Measurements from ENCODE around the gene ITGA1.
"Not testable (repeated sequence)": the region's sequence is repeated elsewhere in the genome, so short reads cannot be mapped to it uniquely, and the experiment has no call there.

Gene ITGA1

DNA sequence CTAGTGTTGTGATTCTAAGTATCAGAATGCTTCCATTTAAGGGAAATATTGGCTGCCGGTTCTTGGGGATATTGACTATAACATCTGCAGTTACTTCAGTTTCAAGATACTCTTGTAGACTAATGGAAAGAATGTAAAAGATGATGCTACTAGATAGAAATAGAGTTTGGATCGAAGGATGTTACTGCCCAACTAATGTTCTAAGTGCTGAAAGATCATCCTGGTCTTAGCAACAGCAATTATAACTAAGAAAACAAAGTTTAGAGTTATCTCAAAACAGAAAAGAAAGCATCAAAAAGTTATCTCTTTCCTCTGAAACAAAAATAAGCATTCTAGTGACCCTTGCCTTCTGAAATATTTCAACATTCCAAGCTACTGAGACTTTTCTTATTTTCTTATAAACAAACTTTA, 49.9 kb downstream of the ITGA1 start:
- DNase-seq = no peak

DNA sequence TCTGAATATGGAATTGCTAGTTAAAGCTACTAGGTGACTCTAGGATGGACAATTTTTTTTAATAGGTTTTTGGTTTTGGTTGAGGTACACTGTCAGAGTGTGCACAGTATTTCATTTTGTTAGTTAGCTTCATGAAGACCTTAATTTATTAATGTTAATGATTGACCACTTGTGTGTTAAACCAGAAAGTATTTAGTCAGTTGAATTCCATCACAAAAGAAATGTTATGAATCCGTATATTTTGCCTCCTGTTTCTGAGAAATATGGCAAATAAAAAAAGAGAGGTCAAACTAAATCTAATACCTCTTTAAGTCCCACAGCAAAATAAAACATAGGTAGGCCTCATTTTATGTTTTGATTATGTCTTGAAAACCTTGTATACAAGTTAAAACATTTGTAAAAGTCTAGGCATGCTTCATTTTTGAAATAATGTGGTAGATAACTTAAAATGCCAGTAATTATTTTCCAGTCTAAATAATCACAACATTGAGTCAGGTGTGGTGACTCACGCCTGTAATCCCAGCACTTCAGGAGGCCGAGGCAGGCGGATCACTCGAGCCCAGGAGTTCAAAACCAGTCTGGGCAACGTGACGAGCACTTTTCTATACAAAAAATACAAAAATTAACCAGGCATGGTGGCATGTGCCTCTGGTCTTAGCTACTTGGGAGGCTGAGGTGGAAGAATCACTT, 50.8 kb downstream of the ITGA1 start:
- no peak for DNase-seq

DNA sequence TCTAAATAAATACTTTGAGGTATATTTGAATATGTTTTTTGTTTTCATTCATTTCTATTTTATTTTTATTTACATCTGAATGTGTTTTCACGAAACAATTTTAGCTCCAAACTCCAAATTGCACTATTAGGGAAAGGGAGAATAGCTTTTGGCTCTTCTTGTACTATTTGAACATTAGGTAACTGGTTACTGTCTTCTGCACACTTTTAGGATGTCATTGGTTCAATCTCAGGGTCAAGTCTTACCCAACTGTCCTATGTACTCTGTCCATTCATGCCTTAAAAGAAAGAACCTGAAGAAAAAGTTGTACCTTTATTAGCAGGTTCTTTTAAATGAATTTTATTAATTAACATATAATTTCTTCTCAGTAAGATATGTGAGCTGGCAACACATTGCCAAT, 51.6 kb downstream of the ITGA1 start:
- DNase-seq = no peak

DNA sequence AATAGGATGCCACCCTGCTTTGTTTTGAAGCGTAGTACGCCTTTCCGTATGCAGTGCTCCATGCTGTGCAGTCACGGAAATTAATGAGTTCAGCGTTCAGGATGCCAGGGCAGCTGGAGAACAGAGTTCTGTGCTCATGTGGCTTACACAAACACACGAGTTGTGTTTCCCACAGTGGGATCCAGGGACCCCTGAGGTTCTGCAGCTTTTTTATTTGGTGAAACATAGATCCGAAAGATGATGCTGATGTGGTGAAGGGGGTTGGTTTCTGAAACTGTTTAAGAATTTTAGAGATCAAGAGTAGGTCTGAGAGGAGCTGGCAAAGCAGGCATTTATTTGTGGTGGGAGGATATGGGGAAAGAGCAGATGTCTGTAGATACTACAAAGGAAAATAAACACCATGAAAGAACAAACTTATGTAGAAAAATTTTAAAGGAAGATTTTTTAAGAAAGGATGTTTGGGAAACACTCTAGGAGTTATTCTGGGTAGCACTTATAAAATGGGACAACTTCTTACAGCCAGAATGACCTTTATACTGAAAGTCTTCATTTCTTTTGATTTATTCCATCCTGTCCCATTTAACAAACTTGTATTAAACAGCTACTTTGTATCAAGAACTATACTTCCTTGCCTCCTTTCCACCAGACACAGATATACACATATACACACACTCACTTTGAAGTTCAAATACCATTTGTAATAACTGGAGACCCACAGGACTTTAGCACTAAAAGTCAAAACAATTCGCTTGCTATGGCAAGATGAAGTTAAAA, 52.7 kb downstream of the ITGA1 start:
- DNase-seq = no peak

DNA sequence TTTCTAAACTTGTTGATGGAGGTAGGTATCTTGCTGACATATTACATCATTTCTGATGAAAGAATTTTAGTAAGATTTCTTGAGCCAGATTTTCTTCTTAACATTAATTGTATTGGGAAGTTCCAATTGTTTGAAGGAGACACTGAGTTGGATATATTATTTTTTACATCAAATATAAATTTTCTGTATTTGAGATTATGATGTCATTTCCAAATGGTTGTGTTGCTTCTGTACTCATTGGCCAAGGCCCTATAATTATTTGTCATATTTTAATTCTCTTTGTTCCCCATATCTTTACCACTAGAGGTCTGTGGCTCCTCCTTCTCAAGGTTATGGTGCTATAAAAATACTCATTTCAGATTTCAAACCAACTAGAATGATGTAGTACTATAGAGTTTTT, 53.4 kb downstream of the ITGA1 start:
- DNase-seq = no peak

DNA sequence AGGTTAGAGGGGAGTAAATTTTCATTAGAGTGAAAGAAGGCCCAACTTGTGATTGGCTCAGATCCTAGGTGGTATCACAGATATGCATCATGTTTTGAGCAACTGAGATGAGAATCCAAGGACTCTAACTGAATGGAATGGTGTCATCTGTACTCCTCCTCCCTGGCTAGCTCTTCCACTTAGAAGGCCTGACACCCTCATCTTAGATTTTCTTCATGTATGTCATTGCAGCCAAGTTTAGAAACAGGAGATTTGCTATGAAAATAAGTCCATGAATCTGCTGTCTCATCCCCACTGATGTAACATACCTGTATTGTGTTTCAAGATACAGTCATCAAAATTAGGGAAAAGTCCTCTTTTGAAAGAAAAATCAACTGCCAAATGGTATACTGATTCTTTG, 54.4 kb downstream of the ITGA1 start:
- no peak for DNase-seq

DNA sequence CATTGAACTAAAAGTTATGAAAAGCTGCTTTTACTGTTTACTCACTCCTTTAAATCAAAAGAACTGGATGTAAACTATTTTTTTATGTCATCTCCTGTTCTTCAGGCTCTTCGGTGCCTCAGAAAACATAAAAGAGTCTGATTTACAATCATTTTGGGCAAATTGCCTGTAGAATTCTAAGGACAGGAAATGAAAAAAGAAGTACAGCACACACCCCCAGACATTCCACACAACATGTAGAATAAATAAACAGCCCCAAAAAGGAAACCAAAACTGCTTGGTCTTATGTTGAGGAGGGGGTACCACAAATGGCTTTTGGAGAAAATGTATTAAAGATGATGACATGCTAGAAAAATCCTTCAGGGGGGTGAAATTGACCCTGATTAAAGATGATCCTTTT, 57.2 kb downstream of the ITGA1 start:
- DNase-seq = no peak

DNA sequence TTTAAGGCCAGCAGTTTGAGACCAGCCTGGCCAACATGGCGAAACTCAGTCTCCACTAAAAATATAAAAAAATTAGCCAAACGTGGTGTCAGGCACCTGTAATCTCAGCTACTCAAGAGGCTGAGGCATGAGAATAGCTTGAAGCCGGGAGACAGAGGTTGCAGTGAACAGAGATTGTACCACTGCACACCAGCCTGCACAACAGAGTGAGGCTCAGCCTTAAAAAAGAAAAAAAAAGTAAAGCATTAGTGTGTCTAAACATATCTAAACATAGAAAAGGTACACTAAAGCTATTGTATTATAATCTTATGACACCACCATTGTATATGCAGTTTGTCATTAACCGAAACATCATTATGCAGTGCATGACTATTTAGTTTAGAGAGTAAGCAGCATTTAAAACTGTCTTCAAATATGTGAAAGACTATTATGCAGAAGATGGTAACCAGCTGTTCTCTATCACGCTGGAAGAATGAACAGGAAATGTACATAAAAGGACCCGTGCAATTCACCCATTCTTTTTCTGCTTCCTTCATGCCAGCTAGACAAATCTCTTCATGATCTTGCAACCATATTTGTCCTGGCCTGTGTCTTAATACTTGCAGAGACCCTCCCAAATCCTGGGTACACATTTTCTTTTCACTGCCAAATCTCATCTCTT, 58.6 kb downstream of the ITGA1 start:
- no peak for DNase-seq

DNA sequence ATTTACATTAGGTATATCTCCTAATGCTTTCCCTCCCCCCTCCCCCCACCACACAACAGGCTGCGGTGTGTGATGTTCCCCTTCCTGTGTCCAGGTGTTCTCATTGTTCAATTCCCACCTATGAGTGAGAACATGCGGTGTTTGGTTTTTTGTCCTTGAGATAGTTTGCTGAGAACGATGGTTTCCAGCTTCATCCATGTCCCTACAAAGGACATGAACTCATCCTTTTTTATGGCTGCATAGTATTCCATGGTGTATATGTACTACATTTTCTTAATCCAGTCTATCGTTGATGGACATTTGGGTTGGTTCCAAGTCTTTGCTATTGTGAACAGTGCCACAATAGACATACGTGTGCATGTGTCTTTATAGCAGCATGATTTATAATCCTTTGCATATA, 61.0 kb downstream of the ITGA1 start:
- not testable (repeated sequence) for DNase-seq

DNA sequence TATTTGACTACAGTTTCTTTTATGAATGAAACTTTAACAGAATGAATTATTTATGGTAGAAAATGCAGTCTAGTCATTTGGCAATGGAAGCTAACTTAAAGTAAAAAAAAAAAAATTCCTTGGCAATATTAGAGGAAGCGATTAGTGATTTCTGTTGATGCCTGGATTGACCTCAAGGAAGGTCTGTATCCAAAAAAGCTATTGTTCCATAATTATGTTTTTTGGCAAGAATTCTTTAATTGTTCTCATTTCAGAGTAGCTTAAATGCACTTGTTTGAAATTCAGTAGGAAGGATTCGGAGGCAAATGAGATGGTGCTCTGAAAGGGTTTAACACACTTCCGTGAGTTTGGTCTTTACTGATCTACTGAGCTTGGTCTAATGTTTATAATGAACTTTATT, 61.8 kb downstream of the ITGA1 start:
- no peak for DNase-seq

DNA sequence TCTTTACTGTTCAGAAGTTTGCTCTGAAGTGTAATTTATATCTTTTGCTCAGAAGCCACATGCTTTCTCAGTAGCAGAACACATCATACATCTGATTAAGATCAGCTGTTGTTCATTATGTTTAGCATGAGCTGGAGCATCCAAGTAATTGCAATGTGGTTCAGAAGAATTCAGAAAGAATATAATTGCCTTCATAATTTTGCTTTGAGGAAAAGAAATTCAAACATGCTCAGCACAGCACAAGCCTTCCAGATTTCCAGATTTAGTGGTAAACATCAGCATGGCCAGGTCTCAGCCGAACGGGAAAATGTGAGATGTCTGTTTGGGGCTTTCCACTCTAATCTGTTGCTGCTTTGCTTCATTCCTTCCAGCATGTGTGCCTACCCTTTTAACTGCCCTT, 65.9 kb downstream of the ITGA1 start:
- no peak for DNase-seq

DNA sequence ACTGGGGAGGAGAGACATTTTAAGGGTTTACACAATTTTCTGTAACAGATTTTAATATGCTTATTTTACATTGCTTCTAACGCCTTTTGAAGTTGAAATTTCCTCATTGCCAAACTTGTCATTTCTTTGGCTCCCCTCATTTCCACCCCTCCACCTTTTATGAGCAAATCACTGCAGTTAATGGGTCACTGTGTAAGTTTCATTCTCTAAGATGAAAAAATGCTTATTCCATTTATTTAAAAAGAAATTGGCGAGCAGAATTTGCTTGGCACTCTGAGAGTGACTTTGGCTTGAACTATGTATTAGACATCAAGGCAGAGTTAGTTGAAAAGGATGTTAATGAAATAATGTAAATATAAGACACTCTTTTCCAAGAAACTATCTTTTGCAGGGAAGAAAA, 66.6 kb downstream of the ITGA1 start:
- no peak for DNase-seq

DNA sequence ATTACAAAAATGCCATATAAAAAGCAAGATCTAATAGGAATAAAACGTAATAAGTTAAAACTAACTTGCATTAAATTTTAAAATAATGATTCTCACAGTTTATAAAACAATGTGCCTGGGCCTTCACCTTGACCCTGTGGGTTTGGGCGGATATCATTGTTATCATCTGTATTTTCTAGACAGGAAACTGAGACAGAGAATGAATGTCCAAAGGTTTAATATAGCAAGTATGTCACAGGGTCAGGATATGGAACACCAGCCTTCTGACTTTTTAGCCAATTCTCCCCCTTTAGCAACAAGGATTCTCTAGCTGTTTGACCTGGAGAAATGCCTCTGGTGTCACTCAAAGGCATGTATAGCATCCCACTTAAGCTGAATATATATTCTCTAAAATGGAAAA, 67.2 kb downstream of the ITGA1 start:
- no peak for DNase-seq

DNA sequence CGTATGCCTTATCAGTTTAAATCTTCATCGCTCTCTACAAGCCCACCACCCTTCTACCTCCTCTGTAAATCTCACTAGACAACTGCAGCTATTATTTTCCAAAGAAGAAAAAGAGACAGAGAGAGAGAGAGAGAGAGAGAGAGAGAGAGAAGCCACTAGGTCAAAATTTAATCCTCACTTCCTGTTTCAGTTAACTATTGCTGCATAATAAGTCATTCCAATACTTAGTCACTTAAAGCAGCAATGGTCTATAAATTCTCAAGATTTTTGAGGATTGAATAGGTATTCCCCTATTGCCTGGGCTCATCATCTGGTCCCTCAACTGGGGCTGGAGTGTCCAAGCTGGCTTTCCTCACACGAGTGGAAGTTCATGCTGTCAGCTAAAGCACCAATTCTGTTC, 68.8 kb downstream of the ITGA1 start:
- DNase-seq = no peak

DNA sequence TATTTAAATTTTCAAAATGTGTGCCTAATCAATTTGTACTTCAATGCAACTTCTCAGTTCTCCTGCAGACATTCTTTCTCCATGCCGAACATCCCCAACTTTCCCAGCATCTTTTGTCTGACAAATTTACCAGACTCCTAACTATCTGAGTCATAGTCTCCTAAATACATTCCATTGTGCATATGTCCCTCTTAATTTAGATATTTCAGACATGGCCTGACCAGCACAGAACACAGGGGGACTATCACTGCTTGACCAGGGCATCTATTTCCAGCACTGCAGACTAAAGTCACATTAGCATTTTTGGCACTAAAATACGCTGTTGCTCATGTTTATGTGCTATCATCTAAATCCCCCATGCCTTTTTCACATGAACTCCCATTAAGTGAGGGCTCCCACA, 71.9 kb downstream of the ITGA1 start:
- DNase-seq = no peak

DNA sequence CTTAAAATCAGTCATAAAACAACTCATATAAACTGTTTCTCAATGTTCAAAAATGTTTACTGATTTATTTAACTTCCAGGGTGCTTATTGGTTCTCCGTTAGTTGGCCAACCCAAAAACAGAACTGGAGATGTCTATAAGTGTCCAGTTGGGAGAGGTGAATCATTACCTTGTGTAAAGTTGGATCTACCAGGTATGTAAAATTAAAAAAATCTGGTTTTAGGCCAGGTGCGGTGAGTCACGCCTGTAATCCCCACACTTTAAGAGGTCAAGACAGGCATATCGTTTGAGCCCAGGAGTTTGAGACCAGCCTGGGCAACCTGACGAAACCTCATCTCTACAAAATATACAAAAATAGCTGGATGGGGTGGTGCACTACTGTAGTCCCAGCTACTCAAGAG, 73.7 kb downstream of the ITGA1 start:
- no peak for DNase-seq

DNA sequence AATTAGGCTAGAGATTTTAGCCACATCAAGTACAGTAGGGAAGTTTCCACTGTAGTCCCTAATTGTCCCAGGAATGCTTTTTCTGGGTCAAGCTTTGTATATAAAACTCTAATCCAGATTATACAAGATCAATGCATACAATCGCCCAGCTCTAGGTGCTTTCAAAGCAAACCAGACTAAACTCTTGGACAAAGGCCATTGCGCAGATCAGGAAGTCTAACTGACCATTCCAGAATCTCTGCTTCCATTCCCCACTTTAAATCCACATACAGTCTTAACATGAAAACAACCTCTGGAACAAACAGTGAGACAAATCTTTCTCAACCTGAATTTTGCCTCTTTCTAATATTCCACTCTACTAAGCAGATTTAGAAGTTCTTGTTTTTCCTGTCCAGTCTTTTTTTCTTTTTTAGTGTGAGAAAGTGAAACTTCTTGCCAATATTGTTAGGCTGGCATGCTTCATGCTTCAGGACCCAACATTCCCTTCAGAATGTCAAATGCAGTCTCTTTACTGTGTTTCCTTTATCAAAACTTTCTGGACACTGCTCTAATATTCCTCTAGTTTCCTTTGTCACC, 76.1 kb downstream of the ITGA1 start:
- no peak for DNase-seq

DNA sequence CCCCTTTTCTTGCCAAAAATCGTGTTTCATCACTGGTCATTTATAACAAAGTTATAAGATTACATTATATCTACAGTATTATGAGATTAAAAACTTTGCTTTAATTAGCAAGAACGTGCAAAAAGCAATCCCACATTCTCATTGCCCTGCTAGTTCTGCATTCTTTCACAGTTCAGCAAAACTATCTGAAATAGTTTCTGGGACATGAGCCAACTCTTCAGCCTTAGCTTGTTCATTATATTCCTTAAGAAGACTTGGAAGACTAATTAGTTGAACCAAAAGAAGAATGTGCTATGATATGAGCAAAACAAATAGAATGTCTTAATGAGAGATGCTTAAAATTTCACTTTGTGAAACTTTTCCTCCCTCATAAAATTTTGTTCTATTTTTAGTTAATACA, 76.7 kb downstream of the ITGA1 start:
- no peak for DNase-seq

DNA sequence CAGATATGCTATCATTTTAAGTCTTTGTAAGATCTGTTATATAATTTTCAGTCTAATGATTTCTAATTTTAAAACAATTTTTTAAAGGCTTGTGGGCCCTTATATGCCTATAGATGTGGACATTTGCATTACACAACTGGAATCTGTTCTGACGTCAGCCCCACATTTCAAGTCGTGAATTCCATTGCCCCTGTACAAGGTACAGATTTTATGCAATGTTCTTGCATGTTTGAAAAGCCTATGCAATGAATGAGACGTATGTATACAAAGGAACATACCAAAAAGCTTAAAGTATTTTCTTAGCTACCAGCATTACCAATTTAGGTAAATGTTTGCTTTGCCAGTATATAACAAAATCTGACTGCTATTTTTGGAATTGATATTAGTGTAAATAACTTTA, 77.2 kb downstream of the ITGA1 start:
- DNase-seq = no peak

DNA sequence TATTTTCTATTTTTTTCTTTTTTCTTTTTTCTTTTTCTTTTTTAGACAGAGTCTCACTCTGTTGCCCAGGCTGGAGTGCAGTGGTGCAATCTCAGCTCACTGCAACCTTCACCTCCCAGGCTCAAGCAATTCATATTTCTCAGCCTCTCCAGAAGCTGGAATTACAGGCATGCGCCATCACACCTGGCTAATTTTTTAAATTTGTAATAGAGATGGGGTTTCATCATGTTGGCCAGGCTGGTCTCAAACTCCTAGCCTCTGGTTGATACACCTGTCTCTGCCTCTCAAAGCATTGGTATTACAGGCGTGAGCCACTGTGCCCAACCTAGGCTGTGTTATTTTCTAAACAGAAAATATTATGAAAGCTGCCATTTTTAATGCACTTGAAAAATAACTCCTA, 78.3 kb downstream of the ITGA1 start:
- DNase-seq = not testable (repeated sequence)

DNA sequence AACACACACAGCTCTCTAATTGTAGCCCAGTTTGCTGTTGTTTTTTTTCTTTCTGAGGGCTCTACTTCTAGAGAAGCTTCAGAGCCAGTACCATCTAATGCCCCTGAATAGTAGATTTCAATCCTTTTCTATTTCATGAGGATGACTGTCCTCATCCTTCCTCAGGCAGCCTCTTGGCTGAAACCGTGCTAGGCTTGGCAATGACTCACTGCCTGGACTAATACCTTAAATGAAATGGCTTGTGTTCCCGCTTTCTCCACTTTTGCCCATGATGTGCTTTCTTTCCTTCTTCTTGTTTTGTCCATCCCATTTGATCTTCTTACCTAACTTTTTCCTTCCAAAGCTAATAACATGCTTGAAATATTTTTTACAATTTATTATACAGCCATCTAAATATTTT, 80.1 kb downstream of the ITGA1 start:
- DNase-seq = no peak

DNA sequence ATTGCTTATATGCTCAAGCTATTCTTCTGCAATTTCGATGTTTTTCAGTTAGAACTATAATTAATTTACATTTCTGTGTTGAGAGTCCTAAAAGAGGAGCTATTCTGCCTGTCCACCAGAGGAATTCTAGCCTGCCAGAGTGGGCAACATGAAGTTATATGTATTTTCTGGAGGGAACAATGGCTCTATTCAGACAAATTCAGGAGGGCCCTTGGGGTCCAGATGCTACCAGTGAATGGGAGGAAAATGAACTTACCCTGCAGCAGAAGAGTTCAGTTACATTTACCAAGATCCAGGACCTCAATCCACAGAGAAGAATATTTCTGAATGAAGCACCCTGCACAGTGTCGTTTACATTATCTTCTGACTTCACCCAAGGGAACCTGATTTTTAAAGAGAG, 80.7 kb downstream of the ITGA1 start:
- no peak for DNase-seq

DNA sequence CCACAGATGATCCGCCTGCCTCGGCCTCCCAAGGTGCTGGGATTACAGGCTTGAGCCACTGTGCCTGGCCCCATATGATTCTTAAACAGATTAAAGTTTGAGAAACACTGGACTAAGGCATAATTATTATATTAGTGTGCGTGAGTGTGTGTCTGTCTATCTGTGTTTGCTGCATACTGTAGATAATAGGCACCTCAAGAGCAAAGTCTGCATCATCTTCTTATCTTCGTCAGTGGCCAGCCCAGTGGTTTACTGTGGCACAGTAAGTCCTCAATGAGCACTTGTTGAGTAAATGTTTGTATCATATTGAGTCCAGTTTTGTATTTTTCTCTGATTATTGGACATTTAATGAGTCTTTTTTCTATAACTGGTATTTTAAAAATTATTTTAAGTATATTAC, 81.7 kb downstream of the ITGA1 start:
- no peak for DNase-seq

DNA sequence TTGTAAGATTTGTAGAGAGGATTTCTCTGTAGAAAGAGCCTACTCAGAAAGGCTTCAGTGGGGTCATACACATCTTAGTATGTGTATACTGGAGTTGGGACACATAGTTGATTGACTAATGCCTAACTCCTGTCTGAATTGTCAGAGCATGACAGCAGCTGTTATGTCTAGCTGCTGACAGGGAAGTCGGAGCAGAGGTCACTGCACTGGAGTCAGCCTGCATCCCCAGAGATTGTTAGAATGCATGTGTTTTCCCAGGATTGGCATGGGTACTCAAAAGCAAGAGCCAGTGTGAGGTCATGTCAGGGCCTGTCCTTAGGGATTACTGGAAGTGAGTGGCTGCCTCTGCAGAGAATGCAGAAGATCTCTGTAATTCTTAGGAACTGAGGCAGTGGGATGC, 82.7 kb downstream of the ITGA1 start:
- DNase-seq = no peak
